NCI-H146 (cell line): ENCODE data around the gene RADIL.
A peak's percentile ranks its signal among the peaks of the same experiment; 100 is the strongest.

ENCODE experiments used
- DNase-seq: peaks from one replicate; lab custom pipeline; 2025; lab: John Stamatoyannopoulos, UW

RADIL gene

GRCh38 chr7:4792537-4793126 lies 90.9 kb downstream of the RADIL start:
- DNase-seq, result peak; percentile 56

GRCh38 chr7:4791738-4792536 lies 91.6 kb downstream of the RADIL start:
- DNase-seq, result peak; percentile 66

GRCh38 chr7:4791101-4791737 lies 92.3 kb downstream of the RADIL start:
- DNase-seq, result no peak

- DNase-seq, result no peak
These were observed 93.0 kb downstream of the RADIL start for GRCh38 chr7:4790516-4790991.

- no peak for DNase-seq
These were observed 93.4 kb downstream of the RADIL start for GRCh38 chr7:4790078-4790465.

GRCh38 chr7:4789194-4790077 lies 94.1 kb downstream of the RADIL start:
- no peak for DNase-seq

- no peak for DNase-seq
These were observed 94.8 kb downstream of the RADIL start for GRCh38 chr7:4788627-4789189.

- DNase-seq, result no peak
These were observed 95.4 kb downstream of the RADIL start for GRCh38 chr7:4787947-4788626.

GRCh38 chr7:4787541-4787940 lies 96.0 kb downstream of the RADIL start:
- DNase-seq, result no peak

GRCh38 chr7:4786015-4786414 lies 97.5 kb downstream of the RADIL start:
- no peak for DNase-seq

GRCh38 chr7:4785371-4785770 lies 98.1 kb downstream of the RADIL start:
- no peak for DNase-seq

GRCh38 chr7:4784799-4785198 lies 98.7 kb downstream of the RADIL start:
- DNase-seq, result no peak

- DNase-seq, result no peak
These were observed 99.7 kb downstream of the RADIL start for GRCh38 chr7:4783762-4784351.

GRCh38 chr7:4783292-4783652 lies 100.2 kb downstream of the RADIL start:
- DNase-seq, result no peak

- no peak for DNase-seq
These were observed 100.9 kb downstream of the RADIL start for GRCh38 chr7:4782333-4783291.

GRCh38 chr7:4781366-4782069 lies 102.0 kb downstream of the RADIL start:
- DNase-seq, result no peak

GRCh38 chr7:4779118-4779517 lies 104.4 kb downstream of the RADIL start:
- no peak for DNase-seq

- DNase-seq, result peak; percentile 36
These were observed 107.5 kb downstream of the RADIL start for GRCh38 chr7:4775848-4776623.
